Kidney epithelial cell (primary cell): Measurements from ENCODE around the gene COL18A1. TPM values are rescaled to one million over a fixed set of nuclear protein-coding genes. Genes with fewer than 3 reads are reported as not detected.

Experiments
- DNase-seq: peaks from one replicate; pipeline ENCODE4 v3.0.0-alpha.2; 2010; ENCODE audit warnings: low read depth
- H3K27me3 ChIP-seq: 2 replicates; pipeline ENCODE4 v1.6.0; 2011; ENCODE audit warnings: low read length; ENCODE audit not compliant: control insufficient read depth, insufficient read depth
- H3K36me3 ChIP-seq: 2 replicates; pipeline ENCODE4 v1.5.1; 2011; ENCODE audit warnings: low read length; ENCODE audit not compliant: control insufficient read depth, insufficient read depth
- H3K4me3 ChIP-seq: 2 replicates; pipeline ENCODE4 v1.5.1; 2011; ENCODE audit warnings: low read depth, mild to moderate bottlenecking, control low read depth, low read length
- total RNA-seq: library from RNA; depleted of rRNA; stranded (reverse); fragments of >200 nt; gene quantifications from 2 replicates; pipeline ENCODE4 v1.2.3, GENCODE V29; 2015
- TF ChIP-seq, protein P1 (sequence below): IDR thresholded peaks from 2 replicates; pipeline ENCODE4 v1.5.1; 2011; ENCODE audit warnings: mild to moderate bottlenecking, moderate library complexity, low read length, control low read depth, inconsistent platforms; ENCODE audit not compliant: insufficient read depth, poor library complexity, severe bottlenecking

Gene COL18A1
- total RNA-seq, 1 donor from 2014 or later, result 808 TPM

DNA sequence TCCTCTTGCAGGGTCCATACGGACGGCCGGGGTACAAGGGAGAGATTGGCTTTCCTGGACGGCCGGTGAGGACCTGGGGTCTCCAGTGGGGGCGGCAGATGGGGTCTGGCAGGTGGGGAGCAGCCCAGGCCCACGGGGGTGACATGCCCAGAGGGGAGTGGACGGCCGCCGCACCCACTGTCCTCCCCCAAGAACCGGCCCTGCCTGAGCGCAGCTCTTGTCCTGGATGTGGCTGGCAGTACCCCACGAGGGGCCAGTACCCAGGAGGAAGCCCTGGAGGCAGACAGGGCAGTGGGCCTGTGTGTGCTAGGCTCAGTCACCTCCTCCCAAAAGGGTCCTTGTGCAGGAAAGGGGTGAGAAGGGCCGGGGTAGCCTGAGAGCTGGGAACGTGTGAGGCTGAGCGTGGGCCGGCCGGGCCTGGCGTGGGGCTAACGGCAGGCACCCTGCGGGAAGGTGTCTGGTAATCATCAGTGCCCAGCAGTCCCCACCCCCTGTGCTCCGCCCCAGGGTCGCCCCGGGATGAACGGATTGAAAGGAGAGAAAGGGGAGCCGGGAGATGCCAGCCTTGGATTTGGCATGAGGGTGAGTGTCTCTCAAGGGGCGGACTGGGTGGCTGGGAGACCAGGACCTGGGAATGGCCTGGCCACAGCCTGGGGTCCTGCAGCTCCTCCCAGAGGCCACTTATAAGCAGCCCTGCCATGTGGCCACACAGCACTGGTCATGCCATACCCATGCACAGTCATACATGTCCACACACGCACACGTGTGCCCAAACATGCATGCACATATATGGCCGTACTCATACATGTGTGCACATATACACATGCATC is 90.1 kb downstream of the COL18A1 start:
- TF ChIP-seq, protein P1, sequence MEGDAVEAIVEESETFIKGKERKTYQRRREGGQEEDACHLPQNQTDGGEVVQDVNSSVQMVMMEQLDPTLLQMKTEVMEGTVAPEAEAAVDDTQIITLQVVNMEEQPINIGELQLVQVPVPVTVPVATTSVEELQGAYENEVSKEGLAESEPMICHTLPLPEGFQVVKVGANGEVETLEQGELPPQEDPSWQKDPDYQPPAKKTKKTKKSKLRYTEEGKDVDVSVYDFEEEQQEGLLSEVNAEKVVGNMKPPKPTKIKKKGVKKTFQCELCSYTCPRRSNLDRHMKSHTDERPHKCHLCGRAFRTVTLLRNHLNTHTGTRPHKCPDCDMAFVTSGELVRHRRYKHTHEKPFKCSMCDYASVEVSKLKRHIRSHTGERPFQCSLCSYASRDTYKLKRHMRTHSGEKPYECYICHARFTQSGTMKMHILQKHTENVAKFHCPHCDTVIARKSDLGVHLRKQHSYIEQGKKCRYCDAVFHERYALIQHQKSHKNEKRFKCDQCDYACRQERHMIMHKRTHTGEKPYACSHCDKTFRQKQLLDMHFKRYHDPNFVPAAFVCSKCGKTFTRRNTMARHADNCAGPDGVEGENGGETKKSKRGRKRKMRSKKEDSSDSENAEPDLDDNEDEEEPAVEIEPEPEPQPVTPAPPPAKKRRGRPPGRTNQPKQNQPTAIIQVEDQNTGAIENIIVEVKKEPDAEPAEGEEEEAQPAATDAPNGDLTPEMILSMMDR, result no peak
- no peak for DNase-seq
- Histone ChIP-seq H3K36me3 (peaks cover 6% of the 10 kb centered on the region), H3K27me3 (no peaks in the 10 kb centered on the region), H3K4me3 (no peak overlapping the region)

DNA sequence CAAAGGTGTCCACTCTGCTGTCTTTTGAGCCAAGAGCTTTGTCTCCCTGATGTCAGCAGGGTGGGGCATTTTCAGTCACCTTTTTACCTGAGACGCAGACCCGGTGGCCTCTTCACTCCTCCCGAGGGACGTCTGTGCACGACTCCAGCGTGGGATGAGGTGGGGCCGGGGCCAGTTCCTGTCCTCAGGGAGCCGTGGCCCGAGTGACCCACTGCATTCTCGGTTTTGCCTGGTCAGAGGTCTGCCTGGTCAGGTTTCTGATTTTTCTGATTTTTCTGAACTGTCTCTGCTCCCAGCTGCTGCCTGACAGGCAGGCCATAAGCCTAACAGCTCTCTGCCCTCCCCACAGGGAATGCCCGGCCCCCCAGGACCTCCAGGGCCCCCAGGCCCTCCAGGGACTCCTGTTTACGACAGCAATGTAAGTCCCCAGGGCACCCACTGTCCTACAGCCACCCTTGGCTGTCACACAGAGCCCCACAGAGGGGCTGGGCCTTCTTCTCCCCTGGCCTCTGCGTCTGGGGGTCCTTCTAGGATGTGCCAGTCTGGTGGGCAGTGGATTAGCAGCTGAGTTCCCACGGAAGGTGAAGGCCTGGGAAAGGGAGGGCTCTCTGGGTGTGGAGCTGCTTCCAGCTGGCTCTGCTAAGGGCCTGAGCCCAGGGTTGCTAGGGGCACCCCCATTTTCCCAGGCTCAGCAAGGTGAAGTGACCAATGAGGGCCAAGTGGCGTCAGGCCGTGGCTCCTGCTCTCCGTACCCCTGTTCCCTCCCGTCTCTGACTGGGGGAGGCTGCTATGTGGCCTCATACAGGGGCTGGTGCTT is 91.4 kb downstream of the COL18A1 start:
- no peak for DNase-seq
- Histone ChIP-seq H3K4me3 (no peak overlapping the region), H3K27me3 (no peaks in the 10 kb centered on the region), H3K36me3 (peaks cover 6% of the 10 kb centered on the region)
- TF ChIP-seq, protein P1, result no peak

DNA sequence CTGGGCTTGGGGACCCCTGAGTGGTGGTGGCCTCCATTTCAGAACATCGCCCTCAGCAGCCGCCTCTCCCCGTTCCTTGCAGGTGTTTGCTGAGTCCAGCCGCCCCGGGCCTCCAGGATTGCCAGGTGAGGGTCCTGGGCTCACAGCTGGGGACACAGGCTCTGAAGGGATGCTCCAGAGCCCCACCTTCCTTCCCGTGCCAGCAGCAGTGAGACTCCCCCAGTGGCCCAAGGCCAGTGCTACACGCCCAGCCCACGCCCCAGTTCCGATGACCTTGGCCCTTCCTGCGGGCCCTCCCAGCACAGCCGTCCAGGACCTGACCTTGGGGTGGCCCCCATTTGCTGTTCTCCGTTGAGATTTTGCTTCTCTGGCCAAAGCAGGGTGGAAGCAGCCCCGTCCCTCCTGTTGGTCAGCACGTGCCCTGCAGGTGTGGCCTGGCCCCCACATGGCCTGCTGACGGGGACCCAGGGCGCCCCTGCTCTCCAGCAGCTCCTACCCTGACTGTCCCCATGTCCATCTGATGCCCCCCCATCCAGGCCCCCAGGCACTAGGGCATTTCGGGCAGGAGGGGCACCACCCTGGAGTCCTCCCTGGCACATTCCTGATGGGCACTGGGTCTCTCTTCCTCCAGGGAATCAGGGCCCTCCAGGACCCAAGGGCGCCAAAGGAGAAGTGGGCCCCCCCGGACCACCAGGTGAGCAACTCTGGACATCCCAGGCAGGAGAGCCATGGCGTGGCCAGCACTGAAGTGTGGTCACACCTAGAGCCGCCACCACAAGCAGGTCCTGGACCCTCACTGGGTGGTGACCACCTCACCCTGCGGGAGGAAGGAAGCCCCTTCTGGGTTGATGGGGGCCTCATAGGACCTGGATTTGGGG is 92.2 kb downstream of the COL18A1 start:
- Histone ChIP-seq H3K36me3 (peaks cover 6% of the 10 kb centered on the region), H3K27me3 (no peaks in the 10 kb centered on the region), H3K4me3 (no peak overlapping the region)
- TF ChIP-seq, protein P1, result no peak
- no peak for DNase-seq

DNA sequence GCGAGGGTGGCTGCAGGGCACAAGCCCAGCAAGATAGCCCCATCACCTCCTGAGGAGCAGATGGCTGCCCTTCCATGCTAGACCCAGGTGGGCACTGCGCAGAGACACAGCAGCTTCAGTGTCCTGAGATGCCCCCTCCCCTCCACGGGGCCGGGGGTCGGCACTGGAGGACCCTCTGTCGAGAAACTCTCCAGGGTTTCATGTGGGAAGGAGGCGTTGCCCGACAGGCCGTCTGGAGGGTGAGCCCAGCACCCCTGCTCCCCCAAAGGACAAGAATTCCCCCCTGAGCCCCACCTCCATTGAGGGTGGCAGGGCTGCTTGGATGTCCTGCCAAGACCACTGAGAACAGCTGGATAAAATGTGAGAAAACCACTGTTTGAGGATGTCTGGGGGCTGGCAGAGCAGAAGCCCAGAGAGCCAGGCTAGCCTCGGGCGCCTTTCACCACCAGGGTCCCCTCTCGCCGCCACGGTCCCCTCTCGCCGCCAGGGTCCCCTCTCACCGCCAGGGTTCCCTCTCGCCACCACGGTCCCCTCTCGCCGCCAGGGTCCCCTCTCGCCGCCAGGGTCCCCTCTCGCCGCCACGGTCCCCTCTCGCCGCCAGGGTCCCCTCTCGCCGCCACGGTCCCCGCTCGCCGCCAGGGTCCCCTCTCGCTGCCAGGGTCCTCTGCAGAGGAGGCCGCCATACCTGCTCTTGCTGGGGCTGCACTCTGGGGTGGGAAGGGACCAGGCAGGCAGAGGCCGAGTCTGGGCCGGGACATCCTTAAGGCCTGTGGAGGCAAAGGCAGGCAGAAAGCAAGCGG is 93.1 kb downstream of the COL18A1 start:
- H3K4me3 ChIP-seq, result no peak overlapping the region
- peaks cover 5% of the 10 kb centered on the region for H3K36me3 ChIP-seq
- no peaks in the 10 kb centered on the region for H3K27me3 ChIP-seq
- TF ChIP-seq, protein P1, result no peak
- DNase-seq, result no peak

DNA sequence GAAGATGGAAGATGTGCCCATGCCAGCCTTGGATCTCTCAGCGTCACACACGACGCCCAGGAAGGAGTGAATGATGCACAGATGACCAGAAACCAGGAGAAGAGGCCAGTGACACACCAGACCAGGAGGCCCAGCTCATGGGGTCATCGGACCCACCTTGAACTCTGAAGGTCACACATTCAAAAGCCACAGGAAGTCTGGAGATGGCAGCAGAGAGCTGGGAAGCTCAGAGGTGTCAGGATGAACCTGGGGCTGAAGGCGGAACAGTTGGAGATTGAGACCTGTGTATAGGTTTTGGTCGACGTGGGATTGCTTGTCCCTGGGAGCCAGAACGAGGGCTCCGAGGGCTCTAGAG is 93.7 kb downstream of the COL18A1 start:
- Histone ChIP-seq H3K36me3 (peaks cover 5% of the 10 kb centered on the region), H3K4me3 (no peak overlapping the region), H3K27me3 (no peaks in the 10 kb centered on the region)
- TF ChIP-seq, protein P1, result no peak
- no peak for DNase-seq
